T-helper 1 cell treated with Interleukin-12 subunit alpha and Interleukin-12 subunit beta and Interleukin-4 antibody, amounts not matched to agents 30 μg/mL and 1 μg/mL, for 36 hours (primary cell): ENCODE data around the gene LHFPL6.

ENCODE experiments used
- H3K27ac Mint-ChIP-seq: one replicate; pipeline ENCODE4 v1.8.0; 2021; ENCODE audit warnings: mild to moderate bottlenecking, mixed read lengths
- H3K27me3 Mint-ChIP-seq: one replicate; pipeline ENCODE4 v1.8.0; 2021; ENCODE audit warnings: low read depth, mixed read lengths
- H3K36me3 Mint-ChIP-seq: one replicate; pipeline ENCODE4 v1.8.0; 2021; ENCODE audit warnings: low read depth, mixed read lengths
- H3K4me1 Mint-ChIP-seq: one replicate; pipeline ENCODE4 v1.8.0; 2021; ENCODE audit warnings: low read depth, mixed read lengths
- H3K4me3 Mint-ChIP-seq: one replicate; pipeline ENCODE4 v1.8.0; 2021; ENCODE audit warnings: mild to moderate bottlenecking, moderate library complexity, mixed read lengths
- H3K9me3 Mint-ChIP-seq: one replicate; pipeline ENCODE4 v1.8.0; 2021; ENCODE audit warnings: mixed read lengths

Gene LHFPL6

GRCh38 chr13:39381456-39381855 lies 221.5 kb downstream of the LHFPL6 start:
- H3K4me3 Mint-ChIP-seq, result no peak overlapping the region
- H3K27ac Mint-ChIP-seq, result no peak overlapping the region

GRCh38 chr13:39379667-39380655 lies 223.0 kb downstream of the LHFPL6 start:
- Mint-ChIP-seq H3K27ac (no peak overlapping the region), H3K27me3 (no peaks in the 10 kb centered on the region), H3K4me1 (no peaks in the 10 kb centered on the region), H3K9me3 (no peaks in the 10 kb centered on the region), H3K36me3 (no peaks in the 10 kb centered on the region), H3K4me3 (no peak overlapping the region)

More at GRCh38 chr13:39381456-39381855, 221.5 kb downstream of the LHFPL6 start:
- no peaks in the 10 kb centered on the region for H3K27me3 Mint-ChIP-seq
- no peaks in the 10 kb centered on the region for H3K36me3 Mint-ChIP-seq
- H3K9me3 Mint-ChIP-seq, result no peaks in the 10 kb centered on the region
- H3K4me1 Mint-ChIP-seq, result no peaks in the 10 kb centered on the region

DNA sequence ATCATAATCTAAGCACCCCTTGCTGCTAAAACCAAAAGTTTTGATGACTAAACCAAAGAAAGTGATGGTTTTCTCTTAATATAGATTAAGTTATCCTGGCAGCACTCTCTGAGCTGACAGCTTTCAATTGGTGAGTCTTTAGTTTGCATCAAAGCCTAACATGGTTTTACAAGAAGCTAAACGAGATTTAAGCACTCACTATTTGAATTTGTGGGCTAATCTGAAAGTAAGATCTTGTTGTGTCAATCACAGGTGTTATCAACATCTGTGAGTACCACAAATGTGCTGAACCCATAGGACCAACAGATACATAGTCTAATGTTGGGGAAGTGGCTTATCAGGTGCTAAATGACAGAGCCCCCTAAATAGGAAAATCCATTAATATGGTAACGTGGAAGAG lies 223.9 kb downstream of the LHFPL6 start:
- Mint-ChIP-seq H3K9me3 (no peaks in the 10 kb centered on the region), H3K36me3 (no peaks in the 10 kb centered on the region), H3K27me3 (no peaks in the 10 kb centered on the region), H3K4me3 (no peak overlapping the region), H3K4me1 (no peaks in the 10 kb centered on the region), H3K27ac (no peak overlapping the region)

GRCh38 chr13:39378306-39378705 lies 224.7 kb downstream of the LHFPL6 start:
- H3K36me3 Mint-ChIP-seq, result no peaks in the 10 kb centered on the region
- H3K9me3 Mint-ChIP-seq, result no peaks in the 10 kb centered on the region
- no peaks in the 10 kb centered on the region for H3K4me1 Mint-ChIP-seq
- H3K27me3 Mint-ChIP-seq, result no peaks in the 10 kb centered on the region
- H3K27ac Mint-ChIP-seq, result no peak overlapping the region
- H3K4me3 Mint-ChIP-seq, result no peak overlapping the region

GRCh38 chr13:39377699-39378098 lies 225.3 kb downstream of the LHFPL6 start:
- no peaks in the 10 kb centered on the region for H3K27me3 Mint-ChIP-seq
- H3K27ac Mint-ChIP-seq, result no peak overlapping the region
- no peaks in the 10 kb centered on the region for H3K9me3 Mint-ChIP-seq
- no peaks in the 10 kb centered on the region for H3K4me1 Mint-ChIP-seq
- no peaks in the 10 kb centered on the region for H3K36me3 Mint-ChIP-seq
- H3K4me3 Mint-ChIP-seq, result no peak overlapping the region

DNA sequence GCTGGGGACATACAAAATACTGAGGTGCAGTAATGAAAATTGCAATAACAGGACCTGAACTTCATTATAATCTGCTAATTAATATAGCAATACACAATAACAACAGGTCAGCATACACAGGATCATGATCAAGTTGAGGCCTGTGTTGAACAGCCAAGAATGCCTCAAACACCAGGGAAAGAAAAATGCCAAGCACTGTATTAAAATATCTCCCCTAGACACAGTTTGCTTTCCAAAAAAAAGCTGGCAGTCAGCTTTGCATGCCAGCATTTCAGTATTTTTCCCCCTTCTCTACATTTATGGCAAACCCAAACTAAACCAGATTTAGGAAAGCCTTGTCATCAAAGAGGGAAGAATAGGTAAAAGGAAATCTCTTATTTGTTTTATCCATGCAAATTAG lies 226.9 kb downstream of the LHFPL6 start:
- Mint-ChIP-seq H3K4me1 (no peaks in the 10 kb centered on the region), H3K4me3 (no peak overlapping the region), H3K9me3 (no peaks in the 10 kb centered on the region), H3K36me3 (no peaks in the 10 kb centered on the region), H3K27me3 (no peaks in the 10 kb centered on the region), H3K27ac (no peak overlapping the region)

- Mint-ChIP-seq H3K4me1 (no peaks in the 10 kb centered on the region), H3K27ac (no peak overlapping the region), H3K9me3 (no peaks in the 10 kb centered on the region), H3K27me3 (no peaks in the 10 kb centered on the region), H3K36me3 (no peaks in the 10 kb centered on the region), H3K4me3 (no peak overlapping the region)
Observed at GRCh38 chr13:39375601-39376000, 227.4 kb downstream of the LHFPL6 start.

- no peaks in the 10 kb centered on the region for H3K9me3 Mint-ChIP-seq
- H3K27me3 Mint-ChIP-seq, result no peaks in the 10 kb centered on the region
- H3K36me3 Mint-ChIP-seq, result no peaks in the 10 kb centered on the region
- no peak overlapping the region for H3K4me3 Mint-ChIP-seq
- H3K4me1 Mint-ChIP-seq, result no peaks in the 10 kb centered on the region
- no peak overlapping the region for H3K27ac Mint-ChIP-seq
Observed at GRCh38 chr13:39374741-39375189, 228.2 kb downstream of the LHFPL6 start.

GRCh38 chr13:39373145-39373544 lies 229.8 kb downstream of the LHFPL6 start:
- H3K27me3 Mint-ChIP-seq, result no peaks in the 10 kb centered on the region
- no peak overlapping the region for H3K27ac Mint-ChIP-seq
- H3K36me3 Mint-ChIP-seq, result no peaks in the 10 kb centered on the region
- no peaks in the 10 kb centered on the region for H3K4me1 Mint-ChIP-seq
- no peak overlapping the region for H3K4me3 Mint-ChIP-seq
- H3K9me3 Mint-ChIP-seq, result no peaks in the 10 kb centered on the region

GRCh38 chr13:39371706-39372105 lies 231.3 kb downstream of the LHFPL6 start:
- no peaks in the 10 kb centered on the region for H3K9me3 Mint-ChIP-seq
- no peak overlapping the region for H3K27ac Mint-ChIP-seq
- no peak overlapping the region for H3K4me3 Mint-ChIP-seq
- H3K27me3 Mint-ChIP-seq, result no peaks in the 10 kb centered on the region
- no peaks in the 10 kb centered on the region for H3K4me1 Mint-ChIP-seq
- no peaks in the 10 kb centered on the region for H3K36me3 Mint-ChIP-seq

DNA sequence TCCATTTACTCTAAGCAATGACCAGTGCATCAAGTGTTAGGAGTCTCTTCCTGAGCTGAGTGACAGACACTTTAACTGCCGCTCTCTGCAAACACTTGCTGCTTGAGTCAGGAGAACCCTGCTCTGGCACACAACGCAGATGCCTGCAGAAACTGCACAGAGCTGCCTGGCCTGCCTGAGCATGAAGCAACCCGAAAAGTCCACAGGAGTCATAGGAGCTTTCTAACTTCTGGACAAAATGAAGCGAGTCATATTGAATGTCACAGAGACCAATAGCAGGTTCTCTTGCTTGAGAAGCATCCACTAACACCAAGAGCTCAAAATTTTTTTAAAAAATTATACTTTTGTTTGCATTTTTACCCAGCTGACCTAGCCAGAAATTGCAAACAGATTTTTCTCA lies 232.4 kb downstream of the LHFPL6 start:
- Mint-ChIP-seq H3K4me1 (no peaks in the 10 kb centered on the region), H3K27me3 (no peaks in the 10 kb centered on the region), H3K9me3 (no peaks in the 10 kb centered on the region), H3K4me3 (no peak overlapping the region), H3K36me3 (no peaks in the 10 kb centered on the region), H3K27ac (no peak overlapping the region)

GRCh38 chr13:39370048-39370447 lies 232.9 kb downstream of the LHFPL6 start:
- Mint-ChIP-seq H3K27me3 (no peaks in the 10 kb centered on the region), H3K4me1 (no peaks in the 10 kb centered on the region), H3K27ac (no peak overlapping the region), H3K9me3 (no peaks in the 10 kb centered on the region), H3K36me3 (no peaks in the 10 kb centered on the region), H3K4me3 (no peak overlapping the region)

- H3K27me3 Mint-ChIP-seq, result no peaks in the 10 kb centered on the region
- no peaks in the 10 kb centered on the region for H3K4me1 Mint-ChIP-seq
- no peak overlapping the region for H3K27ac Mint-ChIP-seq
- H3K9me3 Mint-ChIP-seq, result no peaks in the 10 kb centered on the region
- H3K36me3 Mint-ChIP-seq, result no peaks in the 10 kb centered on the region
- H3K4me3 Mint-ChIP-seq, result no peak overlapping the region
Observed at GRCh38 chr13:39369161-39369890, 233.7 kb downstream of the LHFPL6 start.

- H3K36me3 Mint-ChIP-seq, result no peaks in the 10 kb centered on the region
- no peaks in the 10 kb centered on the region for H3K27me3 Mint-ChIP-seq
- H3K27ac Mint-ChIP-seq, result no peak overlapping the region
- H3K9me3 Mint-ChIP-seq, result no peaks in the 10 kb centered on the region
- no peak overlapping the region for H3K4me3 Mint-ChIP-seq
- H3K4me1 Mint-ChIP-seq, result no peaks in the 10 kb centered on the region
Observed at GRCh38 chr13:39365879-39366278, 237.1 kb downstream of the LHFPL6 start.

- H3K4me1 Mint-ChIP-seq, result no peaks in the 10 kb centered on the region
- no peak overlapping the region for H3K4me3 Mint-ChIP-seq
- H3K27me3 Mint-ChIP-seq, result no peaks in the 10 kb centered on the region
- no peak overlapping the region for H3K27ac Mint-ChIP-seq
- no peaks in the 10 kb centered on the region for H3K36me3 Mint-ChIP-seq
- no peaks in the 10 kb centered on the region for H3K9me3 Mint-ChIP-seq
Observed at GRCh38 chr13:39364947-39365468, 238.0 kb downstream of the LHFPL6 start.
